Psoas muscle (tissue), 8 donors: ENCODE measurements around the gene NAA20. TPM values are rescaled to one million over a fixed set of nuclear protein-coding genes. Genes with fewer than 3 reads are reported as not detected.
A peak's percentile ranks its signal among the peaks of the same experiment; 100 is the strongest.

Source experiments
- ATAC-seq, 4 donors: fragments of 200-7000 bp; cut with Tn5 transposase; one replicate each; pipeline ENCODE4 v1.9.1; 2020; ENCODE audit warnings: moderate library complexity in 3 of 4, mild to moderate bottlenecking in 2 of 4
- DNase-seq, 2 donors: peaks; one replicate each; pipeline ENCODE4 v3.0.0-alpha.2; 2020
- H3K27ac ChIP-seq: fragments of 200-600 bp; one replicate; pipeline ENCODE4 v1.8.0; 2022
- H3K27me3 ChIP-seq, 3 donors: fragments of 200-600 bp in 1 of 3; one replicate each; pipeline versions ENCODE4 v1.6.1 to v1.8.0; 2013 to 2022; ENCODE audit warnings: low read length in 2 of 3, mild to moderate bottlenecking in 2 of 3, moderate library complexity in 1 of 3; ENCODE audit not compliant: insufficient read depth in 3 of 3
- H3K36me3 ChIP-seq, 2 donors: fragments of 200-600 bp in 1 of 2; one replicate each; pipeline versions ENCODE4 v1.6.1 to v1.8.0; 2013 to 2022; ENCODE audit warnings: low read depth in 1 of 2, mild to moderate bottlenecking in 1 of 2, moderate library complexity in 1 of 2; ENCODE audit not compliant: insufficient read depth in 1 of 2
- H3K4me1 ChIP-seq: fragments of 200-600 bp; one replicate; pipeline ENCODE4 v1.8.0; 2022
- H3K4me3 ChIP-seq: fragments of 200-600 bp; one replicate; pipeline ENCODE4 v1.8.0; 2022; ENCODE audit warnings: mild to moderate bottlenecking
- H3K9me3 ChIP-seq: fragments of 200-600 bp; one replicate; pipeline ENCODE4 v1.8.0; 2022
- CTCF ChIP-seq: fragments of 200-600 bp; IDR thresholded peaks from one replicate; pipeline ENCODE4 v1.8.0; 2022; ENCODE audit warnings: antibody characterized with exemption
- WGBS, 3 donors: extraction: QIAGEN DNeasy Blood & Tissue Kit; methylation state at CpG; one replicate each; pipeline versions ENCODE4 v1.1.6 to v1.1.7; 2013; 5-methylcytosine and 5-hydroxymethylcytosine counted together
- intact Hi-C, 2 donors: fragments of 100-400 bp; cut with DNase I; formaldehyde crosslinking; loops; one replicate each; pipeline versions ENCODE4 v1.11.0 to v1.14.2; 2022
- polyA plus RNA-seq, 3 donors: library from polyadenylated mRNA; stranded (reverse); fragments of 200-250 nt; gene quantifications; one replicate each; pipeline ENCODE4 v1.2.3, GENCODE V29; 2013
- total RNA-seq, 4 donors: library from RNA; stranded (reverse); fragmentation: NEBNext Ultra II Directional in 2 of 4; extraction: Animal tissue kit (Norgen Biotek cat#: 25700) in 2 of 4; gene quantifications; one replicate each; pipeline versions ENCODE4 v1.2.1 to v1.2.4, GENCODE V29; 2021 to 2023
- donor health status: healthy with polysubstance abuse.
- donor health status: DM: no; HTN: no; CAD: no; lungs with moderate emphysema.
- donor health status: Bipolar disorder and iron deficiency.
- donor health status: healthy.
- donor health status: DM: yes; HTN: yes; CAD: no.
- donor health status: DM: no; HTN: no; CAD: no.
- donor health status: DM: no; HTN: no; CAD: no.
- donor health status: DM: yes; HTN: yes; CAD: no.

NAA20 gene
- total and polyA plus RNA-seq, 7 donors = 64.2 to 121 (median 95.4) TPM

GRCh38 chr20:19976595-19977372 is 40.4 kb upstream of the NAA20 start:
- H3K4me3 ChIP-seq = peak overlapping the region; percentile 64
- intact Hi-C loops = loop anchor here in 1 of 2 donors (1.0 kb wide), 1 partner anchor 20 kb away; no protein-coding TSS in a partner anchor
- peak overlapping the region; percentile 91 for H3K27ac ChIP-seq
- peaks cover 83% of the 10 kb centered on the region for H3K4me1 ChIP-seq
- no peaks in the 10 kb centered on the region for H3K9me3 ChIP-seq
- DNase-seq (peak; percentile 66 to 67), ATAC-seq (peak; percentile 23 to 46 (median 42))
- peaks cover 0 to 9% of the 10 kb centered on the region in 2 donors for H3K36me3 ChIP-seq
- WGBS, 3 donors = 31 to 40% (median 35%) methylated on average over 8 of the region's 8 CpGs
- no peak for TF ChIP-seq CTCF
- H3K27me3 ChIP-seq = no peaks in the 10 kb centered on the region

- H3K27me3 ChIP-seq = no peaks in the 10 kb centered on the region
- intact Hi-C loops = loop anchor here in 1 of 2 donors (1.0 kb wide), 1 partner anchor 19 kb away; no protein-coding TSS in a partner anchor
- peaks cover 83% of the 10 kb centered on the region for H3K4me1 ChIP-seq
- TF ChIP-seq CTCF = no peak
- H3K27ac ChIP-seq = peak overlapping the region; percentile 91
- ATAC-seq (peak; percentile 34 to 73 (median 58)), DNase-seq (peak in 1 of 2 donors; percentile 64)
- H3K9me3 ChIP-seq = no peaks in the 10 kb centered on the region
- H3K36me3 ChIP-seq = peaks cover 0 to 9% of the 10 kb centered on the region in 2 donors
- 18 to 24% (median 23%) methylated on average over 5 of the region's 5 CpGs for WGBS, 3 donors
- H3K4me3 ChIP-seq = peak overlapping the region; percentile 64
Observed at GRCh38 chr20:19977373-19977770, 39.8 kb upstream of the NAA20 start.

- peak overlapping the region; percentile 64 for H3K4me3 ChIP-seq
- peak overlapping the region; percentile 91 for H3K27ac ChIP-seq
- peak in 1 of 2 donors; percentile 45 for DNase-seq
- intact Hi-C loops = no loop called here
- ATAC-seq = no peak
- no peak for TF ChIP-seq CTCF
- 40 to 50% (median 44%) methylated on average over 6 of the region's 6 CpGs for WGBS, 3 donors
- no peaks in the 10 kb centered on the region for H3K27me3 ChIP-seq
- H3K9me3 ChIP-seq = no peaks in the 10 kb centered on the region
- peaks cover 71% of the 10 kb centered on the region for H3K4me1 ChIP-seq
- peaks cover 0 to 7% of the 10 kb centered on the region in 2 donors for H3K36me3 ChIP-seq
Observed at GRCh38 chr20:19978511-19979210, 38.5 kb upstream of the NAA20 start.

GRCh38 chr20:19981031-19981451 is 36.1 kb upstream of the NAA20 start:
- ATAC-seq (peak in 3 of 4 donors; percentile 51 to 64 (median 59)), DNase-seq (no peak)
- Histone ChIP-seq H3K4me1 (peaks cover 71% of the 10 kb centered on the region), H3K27me3 (no peaks in the 10 kb centered on the region), H3K27ac (no peak overlapping the region), H3K36me3 (peaks cover 0 to 7% of the 10 kb centered on the region in 2 donors), H3K4me3 (no peak overlapping the region), H3K9me3 (no peaks in the 10 kb centered on the region)
- TF ChIP-seq CTCF = no peak
- intact Hi-C loops = no loop called here
- 66 to 82% (median 70%) methylated on average over 8 of the region's 8 CpGs for WGBS, 3 donors
